ENCODE measurements around the gene ATP7B.
A peak's percentile ranks its signal among the peaks of the same experiment; 100 is the strongest.

ATP7B gene

DNA sequence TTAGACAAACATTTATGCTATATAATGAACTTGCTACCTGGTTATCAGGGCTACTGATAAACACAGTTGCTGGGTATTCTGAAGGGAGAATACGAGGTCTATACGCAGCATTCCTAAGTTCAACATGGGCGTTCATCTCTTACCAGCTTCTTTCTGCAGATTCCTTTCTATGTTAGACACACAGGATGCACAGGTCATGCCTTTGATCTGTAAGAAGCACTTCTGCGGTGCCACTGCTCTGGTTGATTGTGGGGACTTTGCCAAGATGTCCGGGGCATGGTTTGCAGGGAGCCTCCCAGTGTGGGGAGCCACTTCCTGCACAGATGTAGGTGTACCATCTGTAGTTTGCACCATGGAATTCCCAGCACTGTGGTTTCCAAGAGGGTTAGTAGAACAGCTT is 40.9 kb downstream of the ATP7B start:
- H3K4me1 ChIP-seq (ENCODE audit: control insufficient read depth, insufficient read depth, low read length), result peaks cover 44% of the 10 kb centered on the region
- no peaks in the 10 kb centered on the region for H3K27me3 ChIP-seq (ENCODE audit: control insufficient read depth, insufficient read depth, low read length)
- no peak overlapping the region for H3K9ac ChIP-seq (ENCODE audit: low read length)
- H3K36me3 ChIP-seq (ENCODE audit: control insufficient read depth, insufficient read depth, low read length), result no peaks in the 10 kb centered on the region
- H3K9me3 ChIP-seq (ENCODE audit: control insufficient read depth, low read length), result no peaks in the 10 kb centered on the region
- H3K4me3 ChIP-seq (ENCODE audit: low read length), result no peak overlapping the region

DNA sequence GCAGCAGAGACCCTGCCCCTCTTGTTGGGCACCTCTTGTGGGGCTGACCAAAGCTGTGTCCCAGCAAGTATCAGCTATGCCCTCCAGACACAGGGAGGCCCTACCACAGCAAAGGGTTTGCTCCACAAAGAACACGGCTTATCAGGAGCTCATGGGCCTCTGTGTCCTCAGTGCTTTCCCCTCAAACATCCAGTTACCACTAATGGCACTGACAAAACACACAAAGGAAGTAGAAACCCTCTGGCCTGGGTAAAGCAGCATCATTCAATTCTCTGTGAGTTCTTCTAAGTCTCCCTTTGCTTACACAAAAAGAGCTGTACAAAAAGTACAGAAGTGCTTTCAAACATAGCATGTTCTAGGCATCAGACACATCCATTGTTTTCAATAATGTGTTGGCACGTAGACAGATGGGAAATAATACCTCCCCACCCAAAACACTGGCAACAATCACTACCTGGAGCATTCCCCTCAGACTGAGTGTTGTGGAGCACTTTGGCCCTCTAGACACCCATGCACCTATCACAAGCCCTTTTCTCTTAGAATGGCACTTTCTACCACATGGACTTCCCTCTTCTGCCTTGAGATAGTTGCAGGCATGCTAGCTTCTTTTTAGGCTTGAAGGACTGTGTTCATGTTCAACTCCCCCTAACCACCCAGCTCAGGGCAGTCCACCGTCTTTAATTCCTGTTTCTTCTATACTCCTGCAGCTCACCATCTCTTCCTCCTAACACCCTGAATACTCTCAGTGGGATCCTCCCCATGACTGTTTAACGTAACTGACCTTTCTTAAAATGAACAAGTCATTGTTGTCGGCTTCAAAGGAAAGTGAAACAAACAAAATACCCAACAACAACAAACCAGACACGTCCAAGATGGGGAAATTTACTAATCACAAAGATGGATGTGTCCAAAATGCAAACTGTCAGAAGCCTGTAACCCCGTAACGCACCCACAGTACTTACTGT is 43.5 kb downstream of the ATP7B start:
- peaks cover 44% of the 10 kb centered on the region for H3K4me1 ChIP-seq (ENCODE audit: control insufficient read depth, insufficient read depth, low read length)
- no peak overlapping the region for H3K4me3 ChIP-seq (ENCODE audit: low read length)
- H3K27me3 ChIP-seq (ENCODE audit: control insufficient read depth, insufficient read depth, low read length), result no peaks in the 10 kb centered on the region
- no peaks in the 10 kb centered on the region for H3K9me3 ChIP-seq (ENCODE audit: control insufficient read depth, low read length)
- H3K9ac ChIP-seq (ENCODE audit: low read length), result no peak overlapping the region
- H3K36me3 ChIP-seq (ENCODE audit: control insufficient read depth, insufficient read depth, low read length), result no peaks in the 10 kb centered on the region

DNA sequence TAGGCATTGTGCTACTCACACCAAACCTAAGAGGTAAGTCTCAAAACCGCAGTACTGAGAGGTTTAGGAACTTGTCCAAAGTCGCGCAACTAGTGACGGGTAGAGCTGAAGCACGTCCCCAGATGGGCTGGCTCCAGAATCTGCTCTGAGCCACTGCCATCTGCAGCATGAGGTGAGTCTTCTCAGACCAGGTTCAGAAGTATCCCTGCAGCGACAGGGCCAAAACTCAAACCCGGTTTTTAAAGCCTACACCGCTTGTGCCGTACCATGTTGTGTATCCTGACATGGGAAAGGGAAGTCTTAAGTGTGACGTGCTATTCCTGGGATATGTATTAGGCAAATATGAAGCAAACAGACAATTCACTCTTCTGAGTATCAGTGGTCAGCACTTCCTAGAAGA is 45.1 kb downstream of the ATP7B start:
- Histone ChIP-seq H3K4me1 (ENCODE audit: control insufficient read depth, insufficient read depth, low read length) (peaks cover 47% of the 10 kb centered on the region), H3K9ac (ENCODE audit: low read length) (no peak overlapping the region), H3K36me3 (ENCODE audit: control insufficient read depth, insufficient read depth, low read length) (no peaks in the 10 kb centered on the region), H3K9me3 (ENCODE audit: control insufficient read depth, low read length) (no peaks in the 10 kb centered on the region), H3K27me3 (ENCODE audit: control insufficient read depth, insufficient read depth, low read length) (no peaks in the 10 kb centered on the region), H3K4me3 (ENCODE audit: low read length) (no peak overlapping the region)

- Histone ChIP-seq H3K4me1 (ENCODE audit: control insufficient read depth, insufficient read depth, low read length) (peaks cover 48% of the 10 kb centered on the region), H3K36me3 (ENCODE audit: control insufficient read depth, insufficient read depth, low read length) (no peaks in the 10 kb centered on the region), H3K9ac (ENCODE audit: low read length) (no peak overlapping the region), H3K9me3 (ENCODE audit: control insufficient read depth, low read length) (no peaks in the 10 kb centered on the region), H3K27me3 (ENCODE audit: control insufficient read depth, insufficient read depth, low read length) (no peaks in the 10 kb centered on the region), H3K4me3 (ENCODE audit: low read length) (no peak overlapping the region)
Measured at GRCh38 chr13:51961493-51962403, 49.5 kb downstream of the ATP7B start.

DNA sequence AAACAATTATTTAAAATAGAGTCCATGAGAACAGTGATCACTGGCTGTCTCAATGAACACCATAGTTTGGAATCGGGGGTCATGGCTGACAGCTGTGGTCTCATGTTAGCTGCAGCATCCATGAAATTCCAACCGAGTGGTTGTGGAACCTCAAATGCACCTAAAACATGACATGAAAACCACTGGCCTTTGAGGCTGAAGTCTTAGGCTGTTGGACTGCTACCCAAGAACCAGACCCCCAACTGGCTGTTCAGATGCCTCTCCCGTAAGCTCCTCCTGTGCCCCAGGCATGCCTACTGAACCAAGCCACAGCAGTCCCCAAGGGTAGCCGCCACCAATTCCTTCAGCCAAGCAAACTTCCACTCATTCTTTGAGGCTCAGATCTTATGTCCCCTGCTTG is 50.5 kb downstream of the ATP7B start:
- no peak overlapping the region for H3K4me3 ChIP-seq (ENCODE audit: low read length)
- no peaks in the 10 kb centered on the region for H3K27me3 ChIP-seq (ENCODE audit: control insufficient read depth, insufficient read depth, low read length)
- H3K9me3 ChIP-seq (ENCODE audit: control insufficient read depth, low read length), result no peaks in the 10 kb centered on the region
- H3K4me1 ChIP-seq (ENCODE audit: control insufficient read depth, insufficient read depth, low read length), result peaks cover 58% of the 10 kb centered on the region
- no peaks in the 10 kb centered on the region for H3K36me3 ChIP-seq (ENCODE audit: control insufficient read depth, insufficient read depth, low read length)
- H3K9ac ChIP-seq (ENCODE audit: low read length), result no peak overlapping the region

DNA sequence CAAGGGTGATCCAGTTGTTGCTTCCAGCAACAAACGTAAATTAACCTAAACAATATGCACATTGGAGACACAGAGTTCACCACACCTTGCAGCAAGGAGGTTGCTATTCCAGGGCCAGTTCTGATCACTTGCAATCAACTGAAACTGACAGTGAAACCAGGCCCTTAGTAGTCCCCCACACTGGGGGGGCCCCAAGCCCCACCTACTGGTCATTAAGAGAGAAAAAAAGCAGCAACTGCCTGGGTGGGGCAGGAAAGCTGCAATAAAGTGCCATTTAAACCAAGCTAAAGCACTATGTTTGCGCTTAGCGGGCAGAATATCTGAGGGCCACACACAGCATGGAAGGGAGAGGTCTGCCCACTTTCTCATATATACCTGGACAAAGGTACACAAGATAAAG is 51.5 kb downstream of the ATP7B start:
- Histone ChIP-seq H3K4me1 (ENCODE audit: control insufficient read depth, insufficient read depth, low read length) (peaks cover 68% of the 10 kb centered on the region), H3K4me3 (ENCODE audit: low read length) (no peak overlapping the region), H3K36me3 (ENCODE audit: control insufficient read depth, insufficient read depth, low read length) (no peaks in the 10 kb centered on the region), H3K9ac (ENCODE audit: low read length) (no peak overlapping the region), H3K9me3 (ENCODE audit: control insufficient read depth, low read length) (no peaks in the 10 kb centered on the region), H3K27me3 (ENCODE audit: control insufficient read depth, insufficient read depth, low read length) (no peaks in the 10 kb centered on the region)

DNA sequence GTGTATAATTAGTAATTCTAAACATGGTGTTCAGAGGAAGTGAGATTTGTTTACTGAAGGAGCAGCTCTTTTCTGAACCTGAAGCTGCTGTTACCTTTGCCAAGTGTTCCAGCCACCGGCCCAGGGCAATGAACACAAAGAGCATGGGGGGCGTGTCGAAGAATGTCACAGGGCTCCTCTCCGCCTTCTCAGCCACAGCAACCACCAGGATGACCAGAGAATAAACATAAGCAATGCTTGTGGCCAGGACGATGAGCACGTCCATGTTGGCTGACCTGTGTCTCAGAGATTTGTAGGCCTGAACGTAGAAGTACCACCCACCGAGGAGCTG is 53.1 kb downstream of the ATP7B start:
- peaks cover 77% of the 10 kb centered on the region for H3K4me1 ChIP-seq (ENCODE audit: control insufficient read depth, insufficient read depth, low read length)
- H3K27me3 ChIP-seq (ENCODE audit: control insufficient read depth, insufficient read depth, low read length), result no peaks in the 10 kb centered on the region
- no peaks in the 10 kb centered on the region for H3K9me3 ChIP-seq (ENCODE audit: control insufficient read depth, low read length)
- no peak overlapping the region for H3K4me3 ChIP-seq (ENCODE audit: low read length)
- peak overlapping the region; percentile 26 for H3K9ac ChIP-seq (ENCODE audit: low read length)
- H3K36me3 ChIP-seq (ENCODE audit: control insufficient read depth, insufficient read depth, low read length), result no peaks in the 10 kb centered on the region

GRCh38 chr13:51957377-51958216 is 53.7 kb downstream of the ATP7B start:
- Histone ChIP-seq H3K4me3 (ENCODE audit: low read length) (no peak overlapping the region), H3K4me1 (ENCODE audit: control insufficient read depth, insufficient read depth, low read length) (peaks cover 76% of the 10 kb centered on the region), H3K9ac (ENCODE audit: low read length) (no peak overlapping the region), H3K36me3 (ENCODE audit: control insufficient read depth, insufficient read depth, low read length) (no peaks in the 10 kb centered on the region), H3K9me3 (ENCODE audit: control insufficient read depth, low read length) (no peaks in the 10 kb centered on the region), H3K27me3 (ENCODE audit: control insufficient read depth, insufficient read depth, low read length) (no peaks in the 10 kb centered on the region)

DNA sequence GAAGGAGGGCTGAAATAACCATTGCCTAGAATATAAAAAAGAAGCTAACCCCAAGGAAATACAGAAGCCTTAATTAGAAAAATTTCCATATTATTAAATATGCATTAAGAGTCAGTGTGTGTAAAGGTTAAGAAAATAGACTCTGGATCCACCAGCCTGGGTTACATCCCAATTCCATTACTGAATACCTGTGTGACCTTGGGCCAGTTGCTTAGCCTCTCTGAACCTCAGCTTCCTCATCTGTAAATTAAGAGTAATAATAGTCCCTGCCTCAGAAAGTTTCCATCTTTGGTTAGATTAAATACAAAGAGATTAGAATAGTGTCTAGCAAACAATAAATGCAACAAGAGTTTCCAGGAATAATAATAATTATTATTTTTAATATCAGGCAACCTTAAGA is 54.5 kb downstream of the ATP7B start:
- H3K4me1 ChIP-seq (ENCODE audit: control insufficient read depth, insufficient read depth, low read length), result peaks cover 68% of the 10 kb centered on the region
- H3K27me3 ChIP-seq (ENCODE audit: control insufficient read depth, insufficient read depth, low read length), result no peaks in the 10 kb centered on the region
- H3K4me3 ChIP-seq (ENCODE audit: low read length), result no peak overlapping the region
- no peaks in the 10 kb centered on the region for H3K36me3 ChIP-seq (ENCODE audit: control insufficient read depth, insufficient read depth, low read length)
- no peaks in the 10 kb centered on the region for H3K9me3 ChIP-seq (ENCODE audit: control insufficient read depth, low read length)
- no peak overlapping the region for H3K9ac ChIP-seq (ENCODE audit: low read length)

- no peak overlapping the region for H3K4me3 ChIP-seq (ENCODE audit: low read length)
- H3K9ac ChIP-seq (ENCODE audit: low read length), result no peak overlapping the region
- H3K4me1 ChIP-seq (ENCODE audit: control insufficient read depth, insufficient read depth, low read length), result peaks cover 62% of the 10 kb centered on the region
- no peaks in the 10 kb centered on the region for H3K9me3 ChIP-seq (ENCODE audit: control insufficient read depth, low read length)
- no peaks in the 10 kb centered on the region for H3K36me3 ChIP-seq (ENCODE audit: control insufficient read depth, insufficient read depth, low read length)
- no peaks in the 10 kb centered on the region for H3K27me3 ChIP-seq (ENCODE audit: control insufficient read depth, insufficient read depth, low read length)
Measured at GRCh38 chr13:51955816-51956603, 55.2 kb downstream of the ATP7B start.

DNA sequence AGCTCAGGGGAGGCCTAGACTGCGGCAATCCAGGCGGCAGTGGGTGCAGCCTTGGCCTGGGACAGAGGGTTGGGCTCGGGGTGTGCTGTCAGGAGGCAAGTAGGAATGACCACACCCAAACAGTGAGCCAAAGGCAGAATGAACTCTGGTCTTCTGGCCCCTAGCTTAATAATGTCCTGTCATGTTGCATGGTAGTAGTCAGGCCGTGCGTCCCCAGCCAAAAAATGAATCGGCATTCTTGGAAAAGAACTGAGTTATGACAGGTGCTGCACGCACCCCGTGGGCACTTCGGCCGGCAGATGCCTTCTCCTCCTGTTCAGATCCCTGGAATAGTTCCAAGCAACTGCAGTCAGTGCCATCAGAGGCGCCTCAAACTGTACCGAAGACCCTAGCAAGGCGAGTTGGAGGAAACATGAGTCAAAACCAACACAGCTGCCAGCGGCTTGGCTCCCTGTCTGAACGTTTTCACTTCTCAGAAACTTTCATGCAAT is 55.9 kb downstream of the ATP7B start:
- Histone ChIP-seq H3K36me3 (ENCODE audit: control insufficient read depth, insufficient read depth, low read length) (no peaks in the 10 kb centered on the region), H3K9me3 (ENCODE audit: control insufficient read depth, low read length) (no peaks in the 10 kb centered on the region), H3K4me3 (ENCODE audit: low read length) (no peak overlapping the region), H3K9ac (ENCODE audit: low read length) (no peak overlapping the region), H3K4me1 (ENCODE audit: control insufficient read depth, insufficient read depth, low read length) (peaks cover 60% of the 10 kb centered on the region), H3K27me3 (ENCODE audit: control insufficient read depth, insufficient read depth, low read length) (no peaks in the 10 kb centered on the region)

Data from mucosa of stomach (tissue), 1 donor.